GM12878 (cell line): ENCODE data around the gene ZNF814. TPM values are rescaled to one million over a fixed set of nuclear protein-coding genes. Genes with fewer than 3 reads are reported as not detected.
A peak's percentile ranks its signal among the peaks of the same experiment; 100 is the strongest.

Experiments
- BCL3 ChIP-seq: IDR thresholded peaks from 2 replicates; pipeline ENCODE4 v1.6.1; 2011; ENCODE audit warnings: borderline replicate concordance, low read depth, mild to moderate bottlenecking, moderate library complexity, low read length; ENCODE audit not compliant: insufficient read depth, poor library complexity, severe bottlenecking
- BMI1 ChIP-seq: fragments of 450-650 bp; IDR thresholded peaks from 2 replicates; pipeline ENCODE4 v1.6.1; 2016; ENCODE audit warnings: mild to moderate bottlenecking, moderate library complexity, borderline replicate concordance
- CUX1 ChIP-seq: IDR thresholded peaks from 2 replicates; pipeline ENCODE4 v1.6.1; 2012; ENCODE audit warnings: improper control_type of control experiment, low read depth, low read length; ENCODE audit not compliant: insufficient replicate concordance
- DPF2 ChIP-seq: fragments of 450-650 bp; IDR thresholded peaks from 2 replicates; pipeline ENCODE4 v1.6.1; 2017; ENCODE audit warnings: mild to moderate bottlenecking
- EED ChIP-seq: sonication (generic); IDR thresholded peaks from 2 replicates; pipeline ENCODE4 v1.6.1; 2016; ENCODE audit warnings: antibody characterized with exemption, low read depth
- FOXK2 ChIP-seq: fragments of 450-650 bp; IDR thresholded peaks from 2 replicates; pipeline ENCODE4 v1.6.1; 2017; ENCODE audit warnings: mild to moderate bottlenecking, moderate library complexity
- HDGF ChIP-seq: fragments of 450-650 bp; IDR thresholded peaks from 2 replicates; pipeline ENCODE4 v1.6.1; 2016; ENCODE audit warnings: antibody characterized with exemption
- MEF2B ChIP-seq: fragments of 450-650 bp; IDR thresholded peaks from 2 replicates; pipeline ENCODE4 v1.6.1; 2018; ENCODE audit warnings: mild to moderate bottlenecking, moderate library complexity; ENCODE audit not compliant: partially characterized antibody, poor library complexity, severe bottlenecking
- MTA2 ChIP-seq: fragments of 450-650 bp; IDR thresholded peaks from 2 replicates; pipeline ENCODE4 v1.6.1; 2016; ENCODE audit warnings: low read depth, mild to moderate bottlenecking, moderate library complexity
- NFXL1 ChIP-seq: fragments of 450-650 bp; IDR thresholded peaks from 2 replicates; pipeline ENCODE4 v1.6.1; 2017; ENCODE audit warnings: antibody characterized with exemption, mild to moderate bottlenecking, borderline replicate concordance
- RBBP5 ChIP-seq: fragments of 200-600 bp; sonication (generic); conservative IDR thresholded peaks from 2 replicates; pipeline ENCODE4 v1.6.1; 2016
- SIX5 ChIP-seq: IDR thresholded peaks from 2 replicates; pipeline ENCODE4 v1.6.1; 2011; ENCODE audit warnings: mild to moderate bottlenecking, low read depth, low read length, moderate library complexity; ENCODE audit not compliant: severe bottlenecking
- STAT3 ChIP-seq: IDR thresholded peaks from 2 replicates; pipeline ENCODE4 v1.6.1; 2011; ENCODE audit warnings: low read depth, low read length, improper control_type of control experiment
- ZNF207 ChIP-seq: fragments of 450-650 bp; IDR thresholded peaks from 2 replicates; pipeline ENCODE4 v1.6.1; 2014; ENCODE audit warnings: antibody characterized with exemption, mild to moderate bottlenecking, borderline replicate concordance
- ZNF384 ChIP-seq: IDR thresholded peaks from 2 replicates; pipeline ENCODE4 v1.6.1; 2012; ENCODE audit warnings: low read depth, mild to moderate bottlenecking, low read length, improper control_type of control experiment, borderline replicate concordance
- ZSCAN29 ChIP-seq: fragments of 450-650 bp; IDR thresholded peaks from 2 replicates; pipeline ENCODE4 v1.6.1; 2017; ENCODE audit warnings: mild to moderate bottlenecking, moderate library complexity
- polyA plus RNA-seq, 11 experiments: library from polyadenylated mRNA; depleted of rRNA in 4 of 11; unstranded in 6 of 11; stranded (reverse) in 5 of 11; fragments of >200 nt; fragmentation: Nextera tagmentation in 4 of 11; fragmentation: Illumina TruSeq in 1 of 11; extraction: Ambion mirVana in 4 of 11; extraction: Trizol in 1 of 11; gene quantifications; 1 replicate in 1 of 11; 2 replicates in 10 of 11; pipeline versions ENCODE4 v1.2.1 to v1.2.3, GENCODE V29; 2011 to 2016; ENCODE audit warnings: inconsistent platforms in 2 of 11, missing spikeins in 2 of 11, low read depth in 1 of 11
- total RNA-seq, 4 experiments: library from RNA; depleted of rRNA in 3 of 4; stranded (reverse); fragments of >200 nt in 3 of 4; fragmentation: Illumina TruSeq in 1 of 4; extraction: Trizol in 1 of 4; gene quantifications; 2 replicates each; pipeline versions ENCODE4 v1.2.1 to v1.2.3, GENCODE V29; 2013 to 2021
- TF ChIP-seq, protein P1 (sequence below): fragments of 450-650 bp; formaldehyde crosslinking; IDR thresholded peaks from 2 replicates; pipeline ENCODE4 v1.4.0; 2022; ENCODE audit warnings: mild to moderate bottlenecking, moderate library complexity
- TF ChIP-seq, protein P2 (sequence below), 3 experiments: IDR thresholded peaks in 2 of 3; conservative IDR thresholded peaks in 1 of 3; 2 replicates each; pipeline ENCODE4 v1.5.1; 2011; ENCODE audit warnings: low read depth in 3 of 3, low read length in 3 of 3, mild to moderate bottlenecking in 3 of 3, control low read depth in 2 of 3, moderate library complexity in 2 of 3, inconsistent platforms in 1 of 3, mixed read lengths in 1 of 3; ENCODE audit not compliant: control insufficient read depth in 2 of 3, insufficient read depth in 1 of 3; ENCODE audit errors: extremely low read depth in 1 of 3

The ZNF814 gene
- total and polyA plus RNA-seq, 10 of the 15 experiments (the other 5 are each of a cell fraction or from before 2014, with no cell fraction given), result 10.9 to 31.0 (median 21.6) TPM

- TF ChIP-seq, protein P1, sequence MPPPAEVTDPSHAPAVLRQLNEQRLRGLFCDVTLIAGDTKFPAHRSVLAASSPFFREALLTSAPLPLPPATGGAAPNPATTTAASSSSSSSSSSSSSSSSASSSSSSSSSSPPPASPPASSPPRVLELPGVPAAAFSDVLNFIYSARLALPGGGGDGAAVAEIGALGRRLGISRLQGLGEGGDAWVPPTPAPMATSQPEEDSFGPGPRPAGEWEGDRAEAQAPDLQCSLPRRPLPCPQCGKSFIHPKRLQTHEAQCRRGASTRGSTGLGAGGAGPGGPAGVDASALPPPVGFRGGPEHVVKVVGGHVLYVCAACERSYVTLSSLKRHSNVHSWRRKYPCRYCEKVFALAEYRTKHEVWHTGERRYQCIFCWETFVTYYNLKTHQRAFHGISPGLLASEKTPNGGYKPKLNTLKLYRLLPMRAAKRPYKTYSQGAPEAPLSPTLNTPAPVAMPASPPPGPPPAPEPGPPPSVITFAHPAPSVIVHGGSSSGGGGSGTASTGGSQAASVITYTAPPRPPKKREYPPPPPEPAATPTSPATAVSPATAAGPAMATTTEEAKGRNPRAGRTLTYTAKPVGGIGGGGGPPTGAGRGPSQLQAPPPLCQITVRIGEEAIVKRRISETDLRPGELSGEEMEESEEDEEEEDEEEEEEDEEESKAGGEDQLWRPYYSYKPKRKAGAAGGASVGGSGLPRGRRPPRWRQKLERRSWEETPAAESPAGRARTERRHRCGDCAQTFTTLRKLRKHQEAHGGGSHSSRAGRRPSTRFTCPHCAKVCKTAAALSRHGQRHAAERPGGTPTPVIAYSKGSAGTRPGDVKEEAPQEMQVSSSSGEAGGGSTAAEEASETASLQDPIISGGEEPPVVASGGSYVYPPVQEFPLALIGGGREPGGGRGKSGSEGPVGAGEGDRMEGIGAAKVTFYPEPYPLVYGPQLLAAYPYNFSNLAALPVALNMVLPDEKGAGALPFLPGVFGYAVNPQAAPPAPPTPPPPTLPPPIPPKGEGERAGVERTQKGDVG, result no peak
- TF ChIP-seq ZNF384, result 0 out of 2 replicates have a peak, but pooled peaks have one; percentile 8
- TF ChIP-seq DPF2, result peak; percentile 77
- no peak for TF ChIP-seq STAT3
- no peak for TF ChIP-seq EED
- TF ChIP-seq BMI1, result no peak
- TF ChIP-seq RBBP5, result no peak
- TF ChIP-seq NFXL1, result no peak
- no peak; the same call in 1 of the 2 replicates for TF ChIP-seq MTA2
- TF ChIP-seq CUX1, result no peak
- no peak for TF ChIP-seq ZSCAN29
- TF ChIP-seq ZNF207, result no peak; the same call in 1 of the 2 replicates
- TF ChIP-seq, protein P2, sequence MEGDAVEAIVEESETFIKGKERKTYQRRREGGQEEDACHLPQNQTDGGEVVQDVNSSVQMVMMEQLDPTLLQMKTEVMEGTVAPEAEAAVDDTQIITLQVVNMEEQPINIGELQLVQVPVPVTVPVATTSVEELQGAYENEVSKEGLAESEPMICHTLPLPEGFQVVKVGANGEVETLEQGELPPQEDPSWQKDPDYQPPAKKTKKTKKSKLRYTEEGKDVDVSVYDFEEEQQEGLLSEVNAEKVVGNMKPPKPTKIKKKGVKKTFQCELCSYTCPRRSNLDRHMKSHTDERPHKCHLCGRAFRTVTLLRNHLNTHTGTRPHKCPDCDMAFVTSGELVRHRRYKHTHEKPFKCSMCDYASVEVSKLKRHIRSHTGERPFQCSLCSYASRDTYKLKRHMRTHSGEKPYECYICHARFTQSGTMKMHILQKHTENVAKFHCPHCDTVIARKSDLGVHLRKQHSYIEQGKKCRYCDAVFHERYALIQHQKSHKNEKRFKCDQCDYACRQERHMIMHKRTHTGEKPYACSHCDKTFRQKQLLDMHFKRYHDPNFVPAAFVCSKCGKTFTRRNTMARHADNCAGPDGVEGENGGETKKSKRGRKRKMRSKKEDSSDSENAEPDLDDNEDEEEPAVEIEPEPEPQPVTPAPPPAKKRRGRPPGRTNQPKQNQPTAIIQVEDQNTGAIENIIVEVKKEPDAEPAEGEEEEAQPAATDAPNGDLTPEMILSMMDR (IDR thresholded peaks at IDR 0.05 in 2 of 3, conservative IDR thresholded peaks at IDR 0.05 in 1 of 3; ENCODE audit: control insufficient read depth in 2 of 3, extremely low read depth in 1 of 3, insufficient read depth in 1 of 3, low read depth in 3 of 3, low read length in 3 of 3), result peak in 1 of 3 experiments; percentile 32; a peak in 1 of 6 replicates
- TF ChIP-seq FOXK2, result no peak
- TF ChIP-seq MEF2B, result peak; percentile 16
- no peak for TF ChIP-seq BCL3
- TF ChIP-seq HDGF, result no peak
- peak; percentile 56 for TF ChIP-seq SIX5
Measured at GRCh38 chr19:57819475-57820148, 69.2 kb downstream of the ZNF814 start (continued).
